HepG2 (cell line): Measurements from ENCODE around the gene SPANXN5. TPM values are rescaled to one million over a fixed set of nuclear protein-coding genes. Genes with fewer than 3 reads are reported as not detected.
"Not testable (repeated sequence)": the region's sequence is repeated elsewhere in the genome, so short reads cannot be mapped to it uniquely, and the experiment has no call there.

Source experiments
- ATAC-seq: fragments of 200-7000 bp; cut with Tn5 transposase; 3 replicates; pipeline ENCODE4 v1.9.1; 2020; ENCODE audit warnings: mild to moderate bottlenecking, moderate library complexity
- BruUV-seq: library from RNA; stranded (reverse); fragments of 400-500 nt; replicated peaks from 2 replicates; lab custom pipeline; 2021; lab: Mats Ljungman, UMichigan
- CTCF ChIA-PET: fragments of 300-600 bp; formaldehyde crosslinking; extraction: SDS; loops from one replicate; lab custom pipeline; 2021; ENCODE audit warnings: low total read pairs, inconsistent platforms, low intra/inter-chr PET ratio; lab: Yijun Ruan, JAX
- POLR2A ChIA-PET: fragments of 350-600 bp; sonication (Branson Sonifier 250); formaldehyde crosslinking; loops from one replicate; lab custom pipeline; 2020; ENCODE audit warnings: antibody characterized with exemption, inconsistent platforms; lab: Yijun Ruan, JAX
- DNase-seq: peaks from one replicate; pipeline ENCODE4 v3.0.0-alpha.2; 2015; ENCODE audit warnings: low spot score
- FAIRE-seq: peaks from 3 replicates; lab custom pipeline; 2011; peaks lifted over from hg19 to GRCh38; lab: Jason Lieb, UNC
- H2AFZ ChIP-seq: one replicate; pipeline ENCODE4 v1.6.1; 2011; ENCODE audit warnings: low read length, inconsistent platforms
- H3K27ac ChIP-seq: fragments of 300-600 bp; 3 replicates; pipeline ENCODE4 v1.8.0; 2011; ENCODE audit warnings: mixed run types, mild to moderate bottlenecking, mixed read lengths, low read length, inconsistent platforms; ENCODE audit not compliant: insufficient read depth; ENCODE audit errors: extremely low read length
- H3K27me3 ChIP-seq, 2 experiments: fragments of 200-600 bp in 1 of 2; 2 replicates in 1 of 2; 3 replicates in 1 of 2; pipeline versions ENCODE4 v1.6.0 to v1.8.0; 2011; ENCODE audit warnings: low read length in 2 of 2, mild to moderate bottlenecking in 2 of 2, moderate library complexity in 2 of 2, inconsistent platforms in 1 of 2; ENCODE audit not compliant: insufficient read depth in 2 of 2, control insufficient read depth in 1 of 2
- H3K36me3 ChIP-seq, 2 experiments: fragments of 200-600 bp in 1 of 2; replicated peaks in 1 of 2; 2 replicates in 1 of 2; 3 replicates in 1 of 2; pipeline versions ENCODE4 v1.5.1 to v1.8.0; 2011; ENCODE audit warnings: low read length in 2 of 2, inconsistent platforms in 1 of 2; ENCODE audit not compliant: insufficient read depth in 2 of 2, control insufficient read depth in 1 of 2
- H3K4me1 ChIP-seq: 2 replicates; pipeline ENCODE4 v1.5.1; 2012; ENCODE audit warnings: low read length, inconsistent platforms; ENCODE audit not compliant: insufficient read depth
- H3K4me2 ChIP-seq: 2 replicates; pipeline ENCODE4 v1.6.0; 2011; ENCODE audit warnings: low read depth, low read length, inconsistent platforms
- H3K4me3 ChIP-seq, 3 experiments: fragments of 200-600 bp in 1 of 3; sonication (generic), shearing (Covaris generic) in 1 of 3; replicated peaks in 1 of 3; 2 replicates each; pipeline ENCODE4 v1.5.1; 2011 to 2016; ENCODE audit warnings: low read length in 3 of 3, inconsistent platforms in 2 of 3, low read depth in 2 of 3, mild to moderate bottlenecking in 2 of 3, control low read depth in 1 of 3, mixed read lengths in 1 of 3; ENCODE audit not compliant: insufficient read depth in 1 of 3
- H3K79me2 ChIP-seq: one replicate; pipeline ENCODE4 v1.6.1; 2011; ENCODE audit warnings: low read length, inconsistent platforms; ENCODE audit not compliant: insufficient read depth
- H3K9ac ChIP-seq: 2 replicates; pipeline ENCODE4 v1.6.0; 2011; ENCODE audit warnings: mild to moderate bottlenecking, low read depth, low read length, inconsistent platforms; ENCODE audit not compliant: insufficient read depth
- H3K9me3 ChIP-seq: 2 replicates; pipeline ENCODE4 v1.5.1; 2012; ENCODE audit warnings: mild to moderate bottlenecking, low read length
- H4K20me1 ChIP-seq: 2 replicates; pipeline ENCODE4 v1.6.0; 2011; ENCODE audit warnings: inconsistent platforms, mild to moderate bottlenecking, low read length, moderate library complexity; ENCODE audit not compliant: insufficient read depth
- BRF2 ChIP-seq: sonication (generic); formaldehyde crosslinking; IDR thresholded peaks from 2 replicates; pipeline ENCODE4 v1.8.1; 2022; ENCODE audit warnings: mild to moderate bottlenecking, missing genetic modification reagents
- HOXA9 ChIP-seq: sonication (generic); formaldehyde crosslinking; IDR thresholded peaks from 2 replicates; pipeline ENCODE4 v1.8.1; 2022; ENCODE audit warnings: missing genetic modification reagents, mild to moderate bottlenecking, moderate library complexity, borderline replicate concordance
- SKI ChIP-seq: fragments of 450-650 bp; IDR thresholded peaks from one replicate; pipeline ENCODE4 v1.6.1; 2018; ENCODE audit warnings: mild to moderate bottlenecking; ENCODE audit not compliant: partially characterized antibody
- ZFY ChIP-seq: sonication (generic); formaldehyde crosslinking; IDR thresholded peaks from 2 replicates; pipeline ENCODE4 v1.4.0; 2020; ENCODE audit warnings: missing genetic modification reagents
- ZNF335 ChIP-seq: sonication (generic); formaldehyde crosslinking; IDR thresholded peaks from 2 replicates; pipeline ENCODE4 v1.4.0; 2020; ENCODE audit warnings: missing genetic modification reagents
- WGBS: methylation state at CpG from one replicate; pipeline ENCODE4 v1.1.6; 2017; ENCODE audit warnings: low lambda C conversion rate; 5-methylcytosine and 5-hydroxymethylcytosine counted together
- in situ Hi-C: cut with HindIII; loops from 2 replicates; pipeline ENCODE4 v1.10.0; 2017; ENCODE audit warnings: low pct_unique_long_range_greater_than_20kb; ENCODE audit not compliant: extremely low pct_ligation_motif_present
- intact Hi-C: fragments of 100-400 bp; cut with micrococcal nuclease; formaldehyde crosslinking; loops from one replicate; pipeline ENCODE4 v1.10.0; 2022; ENCODE audit not compliant: unreplicated experiment
- polyA plus RNA-seq, 8 experiments: library from polyadenylated mRNA; depleted of rRNA in 3 of 8; stranded (reverse) in 7 of 8; unstranded in 1 of 8; fragments of >200 nt; fragmentation: Illumina TruSeq in 4 of 8; extraction: Trizol in 4 of 8; gene quantifications; 2 replicates each; pipeline versions ENCODE4 v1.2.1 to v1.2.3, GENCODE V29; 2011 to 2016; ENCODE audit warnings: low read depth in 4 of 8, missing spikeins in 1 of 8, mixed read lengths in 1 of 8; ENCODE audit not compliant: insufficient read depth in 1 of 8
- total RNA-seq, 5 experiments: library from RNA; depleted of rRNA; stranded (reverse); fragments of >200 nt; fragmentation: Illumina TruSeq; extraction: Trizol; gene quantifications; 2 replicates each; pipeline ENCODE4 v1.2.3, GENCODE V29; 2016; ENCODE audit warnings: low read depth in 1 of 5

Gene SPANXN5
- total and polyA plus RNA-seq, 2 of the 13 experiments (the other 11 are each of a cell fraction or from before 2014, with no cell fraction given), result not detected

- in situ Hi-C loops, result no loop called here
Observed at GRCh38 chrX:52811065-52811625, 13.9 kb upstream of the SPANXN5 start, which contains the start of gene XAGE5. XAGE5 (plus strand) TSS chrX:52811287; CDS start chrX:52812567, 1,280 bp downstream.

GRCh38 chrX:52804876-52805275 is 7.6 kb upstream of the SPANXN5 start:
- not testable (repeated sequence) for DNase-seq

More at GRCh38 chrX:52811065-52811625, 13.9 kb upstream of the SPANXN5 start, which contains the start of gene XAGE5:
- Histone ChIP-seq H3K4me3 (no peak within 1 kb of the TSS), H3K4me2 (no peak within 1 kb of the TSS), H3K4me1 (0 out of 2 replicates have a peak, but pooled peaks cover 7% of the 10 kb centered on the region), H3K79me2 (no peaks in the 10 kb centered on the region), H3K9me3 (no peaks in the 10 kb centered on the region), H3K27me3 (no peaks in the 10 kb centered on the region), H3K36me3 (no peaks in the 10 kb centered on the region), H3K27ac (no peak within 1 kb of the TSS), H3K9ac (no peak within 1 kb of the TSS), H2AFZ (no peak within 1 kb of the TSS), H4K20me1 (no peaks in the 10 kb centered on the region)
- ChIA-PET CTCF (no interaction called here), POLR2A (no interaction called here)
- no peak for ATAC-seq
- no peak for DNase-seq
- intact Hi-C loops, result no loop called here
- BruUV-seq, result no TSS peak
- FAIRE-seq, result no peak
- WGBS, result 71% methylated on average over 18 of the region's 25 CpGs
- TF ChIP-seq HOXA9 (CRISPR knock-in tag) (no peak), ZNF335 (CRISPR knock-in tag) (no peak), SKI (no peak), BRF2 (no peak), ZFY (CRISPR knock-in tag) (no peak)

GRCh38 chrX:52773504-52773903 is 23.7 kb downstream of the SPANXN5 start:
- BruUV-seq, H3K4me1 ChIP-seq, H4K20me1 ChIP-seq, POLR2A ChIA-PET, FAIRE-seq, H2AFZ ChIP-seq, in situ Hi-C loops, H3K36me3 ChIP-seq, H3K4me2 ChIP-seq, CTCF ChIA-PET, H3K9ac ChIP-seq, H3K9me3 ChIP-seq, H3K4me3 ChIP-seq, H3K27me3 ChIP-seq, DNase-seq, H3K79me2 ChIP-seq, H3K27ac ChIP-seq, ATAC-seq, intact Hi-C loops: not testable (repeated sequence)
- 13% methylated on average over 10 of the region's 11 CpGs for WGBS

More at GRCh38 chrX:52804876-52805275, 7.6 kb upstream of the SPANXN5 start:
- H3K9ac ChIP-seq, BruUV-seq, H3K4me2 ChIP-seq, ATAC-seq, intact Hi-C loops, FAIRE-seq, H3K27ac ChIP-seq, H2AFZ ChIP-seq, H3K4me3 ChIP-seq, H4K20me1 ChIP-seq, H3K27me3 ChIP-seq, H3K4me1 ChIP-seq, H3K79me2 ChIP-seq, POLR2A ChIA-PET, in situ Hi-C loops, H3K9me3 ChIP-seq, CTCF ChIA-PET, H3K36me3 ChIP-seq: not testable (repeated sequence)
- no CpG with 5 or more reads among the region's 2 CpGs for WGBS
